Liver (tissue), 9 donors: ENCODE data around the gene CEACAM19. TPM values are rescaled to one million over a fixed set of nuclear protein-coding genes. Genes with fewer than 3 reads are reported as not detected.

Experiments
- DNase-seq: peaks from one replicate; pipeline ENCODE4 v3.0.0-alpha.2; 2017; ENCODE audit warnings: low spot score
- H3K27ac ChIP-seq, 2 donors: one replicate each; pipeline ENCODE4 v1.7.0; 2013; ENCODE audit warnings: inconsistent platforms in 2 of 2, low read length in 2 of 2, control low read depth in 1 of 2, low read depth in 1 of 2, mild to moderate bottlenecking in 1 of 2
- H3K27me3 ChIP-seq, 4 donors: one replicate each; pipeline versions ENCODE4 v1.6.1 to v1.7.0; 2013; ENCODE audit warnings: low read length in 3 of 4, inconsistent platforms in 1 of 4, mild to moderate bottlenecking in 1 of 4, moderate library complexity in 1 of 4; ENCODE audit not compliant: control insufficient read depth in 4 of 4, insufficient read depth in 4 of 4
- H3K36me3 ChIP-seq, 4 donors: one replicate each; pipeline versions ENCODE4 v1.6.1 to v1.7.0; 2013; ENCODE audit warnings: low read length in 3 of 4, mild to moderate bottlenecking in 3 of 4, low read depth in 1 of 4, moderate library complexity in 1 of 4; ENCODE audit not compliant: control insufficient read depth in 4 of 4, insufficient read depth in 3 of 4
- H3K4me1 ChIP-seq, 4 donors: one replicate each; pipeline versions ENCODE4 v1.6.1 to v1.7.0; 2013; ENCODE audit warnings: low read length in 3 of 4, mild to moderate bottlenecking in 3 of 4, moderate library complexity in 1 of 4; ENCODE audit not compliant: control insufficient read depth in 4 of 4, insufficient read depth in 4 of 4
- H3K4me3 ChIP-seq, 3 donors: one replicate each; pipeline versions ENCODE4 v1.6.1 to v1.7.0; 2013; ENCODE audit warnings: low read length in 3 of 3, control low read depth in 1 of 3, low read depth in 1 of 3, mild to moderate bottlenecking in 1 of 3
- H3K9ac ChIP-seq, 2 donors: one replicate each; pipeline ENCODE4 v1.7.0; 2013; ENCODE audit warnings: low read length in 2 of 2, mild to moderate bottlenecking in 2 of 2, moderate library complexity in 2 of 2, control low read depth in 1 of 2, low read depth in 1 of 2
- H3K9me3 ChIP-seq, 4 donors: one replicate each; pipeline versions ENCODE4 v1.6.1 to v1.7.0; 2013; ENCODE audit warnings: low read length in 3 of 4; ENCODE audit not compliant: control insufficient read depth in 4 of 4
- EGR1 ChIP-seq, 2 donors: IDR thresholded peaks; 2 replicates each; pipeline ENCODE4 v1.6.1; 2016 to 2018; ENCODE audit warnings: antibody characterized with exemption in 2 of 2, low read depth in 2 of 2
- FOXA1 ChIP-seq: IDR thresholded peaks from 2 replicates; pipeline ENCODE4 v1.6.1; 2016; ENCODE audit warnings: antibody characterized with exemption
- FOXA2 ChIP-seq: IDR thresholded peaks from 2 replicates; pipeline ENCODE4 v1.6.1; 2016; ENCODE audit warnings: antibody characterized with exemption
- GABPA ChIP-seq, 2 donors: IDR thresholded peaks in 1 of 2; conservative IDR thresholded peaks in 1 of 2; 2 replicates each; pipeline ENCODE4 v1.6.1; 2016; ENCODE audit warnings: antibody characterized with exemption in 2 of 2, mild to moderate bottlenecking in 1 of 2, moderate library complexity in 1 of 2
- HNF4A ChIP-seq, 2 donors: conservative IDR thresholded peaks; 2 replicates each; pipeline ENCODE4 v1.6.1; 2016; ENCODE audit warnings: antibody characterized with exemption in 2 of 2, mild to moderate bottlenecking in 2 of 2
- HNF4G ChIP-seq: IDR thresholded peaks from 2 replicates; pipeline ENCODE4 v1.6.1; 2016; ENCODE audit warnings: antibody characterized with exemption
- JUND ChIP-seq, 2 donors: IDR thresholded peaks; 2 replicates each; pipeline ENCODE4 v1.6.1; 2016; ENCODE audit warnings: antibody characterized with exemption in 2 of 2
- MAX ChIP-seq: IDR thresholded peaks from 2 replicates; pipeline ENCODE4 v1.6.1; 2016; ENCODE audit warnings: antibody characterized with exemption
- NR2F2 ChIP-seq: IDR thresholded peaks from 2 replicates; pipeline ENCODE4 v1.6.1; 2016; ENCODE audit warnings: antibody characterized with exemption
- RAD21 ChIP-seq, 2 donors: IDR thresholded peaks; 2 replicates each; pipeline ENCODE4 v1.6.1; 2016; ENCODE audit warnings: antibody characterized with exemption in 2 of 2, mild to moderate bottlenecking in 2 of 2
- RXRA ChIP-seq, 2 donors: IDR thresholded peaks; 2 replicates each; pipeline ENCODE4 v1.6.1; 2017 to 2018; ENCODE audit warnings: antibody characterized with exemption in 2 of 2, mild to moderate bottlenecking in 1 of 2
- SP1 ChIP-seq: IDR thresholded peaks from 2 replicates; pipeline ENCODE4 v1.6.1; 2018; ENCODE audit warnings: antibody characterized with exemption, mild to moderate bottlenecking
- TAF1 ChIP-seq: conservative IDR thresholded peaks from 2 replicates; pipeline ENCODE4 v1.6.1; 2016; ENCODE audit warnings: antibody characterized with exemption, mild to moderate bottlenecking
- YY1 ChIP-seq: IDR thresholded peaks from 2 replicates; pipeline ENCODE4 v1.6.1; 2016; ENCODE audit warnings: antibody characterized with exemption, mild to moderate bottlenecking
- ZBTB33 ChIP-seq: IDR thresholded peaks from 2 replicates; pipeline ENCODE4 v1.6.1; 2016; ENCODE audit warnings: antibody characterized with exemption
- WGBS: extraction: QIAGEN DNeasy Blood & Tissue Kit; methylation state at CpG from one replicate; pipeline ENCODE4 v1.1.7; 2013; 5-methylcytosine and 5-hydroxymethylcytosine counted together
- polyA plus RNA-seq, 2 donors: library from polyadenylated mRNA; stranded (reverse) in 1 of 2; unstranded in 1 of 2; fragments of 200-250 nt in 1 of 2; fragments of >200 nt in 1 of 2; fragmentation: Nextera tagmentation in 1 of 2; extraction: Ambion mirVana in 1 of 2; gene quantifications; one replicate each; pipeline versions ENCODE4 v1.2.1 to v1.2.3, GENCODE V29; 2013 to 2015
- total RNA-seq, 2 donors: library from RNA; depleted of rRNA; stranded (reverse); fragments of >200 nt; gene quantifications; one replicate each; pipeline ENCODE4 v1.2.3, GENCODE V29; 2014
- TF ChIP-seq, protein P1 (sequence below): IDR thresholded peaks from 2 replicates; pipeline ENCODE4 v1.6.1; 2016; ENCODE audit warnings: antibody characterized with exemption, mild to moderate bottlenecking
- TF ChIP-seq, protein P2 (sequence below): IDR thresholded peaks from 2 replicates; pipeline ENCODE4 v1.6.1; 2016; ENCODE audit warnings: antibody characterized with exemption
- TF ChIP-seq, protein P3 (sequence below): fragments of 150-350 bp; IDR thresholded peaks from 2 replicates; pipeline ENCODE4 v1.5.1; 2017; ENCODE audit warnings: improper control_type of control experiment, low read depth, low read length; ENCODE audit not compliant: missing input control
- donor health status: healthy.
- donor health status: healthy.
- donor health status: healthy.
- donor health status: healthy.
- donor health status: healthy.

Gene CEACAM19
- total and polyA plus RNA-seq, 4 donors, result 0.75 to 2.6 (median 1.3) TPM

- Histone ChIP-seq H3K4me3 (peak overlapping the region in 1 of 3 donors; percentile 6), H3K27ac (peak overlapping the region; percentile 90 to 97), H3K9me3 (no peaks in the 10 kb centered on the region), H3K27me3 (no peaks in the 10 kb centered on the region), H3K36me3 (no peaks in the 10 kb centered on the region), H3K4me1 (peaks cover 9 to 46% (median 35%) of the 10 kb centered on the region in 4 donors), H3K9ac (peak overlapping the region in 1 of 2 donors; percentile 44)
- DNase-seq, result no peak
- 44% methylated on average over 12 of the region's 12 CpGs for WGBS
- TF ChIP-seq JUND (IDR thresholded peaks at IDR 0.05) (peak in 1 of 2 donors; percentile 44), YY1 (peak; percentile 88), FOXA2 (no peak), HNF4A (conservative IDR thresholded peaks at IDR 0.05) (peak; percentile 65 to 78), ZBTB33 (no peak), FOXA1 (no peak), GABPA (IDR thresholded peaks at IDR 0.05 in 1 of 2, conservative IDR thresholded peaks at IDR 0.05 in 1 of 2) (no peak), TAF1 (no peak), SP1 (peak; percentile 78), MAX (peak; percentile 23), HNF4G (peak; percentile 35), EGR1 (IDR thresholded peaks at IDR 0.05; ENCODE audit: low read depth in 2 of 2) (no peak), NR2F2 (peak; percentile 27), RXRA (IDR thresholded peaks at IDR 0.05) (peak; percentile 94 to 98), RAD21 (IDR thresholded peaks at IDR 0.05) (peak; percentile 7 to 51)
- TF ChIP-seq, protein P1, sequence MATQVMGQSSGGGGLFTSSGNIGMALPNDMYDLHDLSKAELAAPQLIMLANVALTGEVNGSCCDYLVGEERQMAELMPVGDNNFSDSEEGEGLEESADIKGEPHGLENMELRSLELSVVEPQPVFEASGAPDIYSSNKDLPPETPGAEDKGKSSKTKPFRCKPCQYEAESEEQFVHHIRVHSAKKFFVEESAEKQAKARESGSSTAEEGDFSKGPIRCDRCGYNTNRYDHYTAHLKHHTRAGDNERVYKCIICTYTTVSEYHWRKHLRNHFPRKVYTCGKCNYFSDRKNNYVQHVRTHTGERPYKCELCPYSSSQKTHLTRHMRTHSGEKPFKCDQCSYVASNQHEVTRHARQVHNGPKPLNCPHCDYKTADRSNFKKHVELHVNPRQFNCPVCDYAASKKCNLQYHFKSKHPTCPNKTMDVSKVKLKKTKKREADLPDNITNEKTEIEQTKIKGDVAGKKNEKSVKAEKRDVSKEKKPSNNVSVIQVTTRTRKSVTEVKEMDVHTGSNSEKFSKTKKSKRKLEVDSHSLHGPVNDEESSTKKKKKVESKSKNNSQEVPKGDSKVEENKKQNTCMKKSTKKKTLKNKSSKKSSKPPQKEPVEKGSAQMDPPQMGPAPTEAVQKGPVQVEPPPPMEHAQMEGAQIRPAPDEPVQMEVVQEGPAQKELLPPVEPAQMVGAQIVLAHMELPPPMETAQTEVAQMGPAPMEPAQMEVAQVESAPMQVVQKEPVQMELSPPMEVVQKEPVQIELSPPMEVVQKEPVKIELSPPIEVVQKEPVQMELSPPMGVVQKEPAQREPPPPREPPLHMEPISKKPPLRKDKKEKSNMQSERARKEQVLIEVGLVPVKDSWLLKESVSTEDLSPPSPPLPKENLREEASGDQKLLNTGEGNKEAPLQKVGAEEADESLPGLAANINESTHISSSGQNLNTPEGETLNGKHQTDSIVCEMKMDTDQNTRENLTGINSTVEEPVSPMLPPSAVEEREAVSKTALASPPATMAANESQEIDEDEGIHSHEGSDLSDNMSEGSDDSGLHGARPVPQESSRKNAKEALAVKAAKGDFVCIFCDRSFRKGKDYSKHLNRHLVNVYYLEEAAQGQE, result peak; percentile 35
- TF ChIP-seq, protein P2, sequence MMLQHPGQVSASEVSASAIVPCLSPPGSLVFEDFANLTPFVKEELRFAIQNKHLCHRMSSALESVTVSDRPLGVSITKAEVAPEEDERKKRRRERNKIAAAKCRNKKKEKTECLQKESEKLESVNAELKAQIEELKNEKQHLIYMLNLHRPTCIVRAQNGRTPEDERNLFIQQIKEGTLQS, result no peak
- TF ChIP-seq, protein P3, sequence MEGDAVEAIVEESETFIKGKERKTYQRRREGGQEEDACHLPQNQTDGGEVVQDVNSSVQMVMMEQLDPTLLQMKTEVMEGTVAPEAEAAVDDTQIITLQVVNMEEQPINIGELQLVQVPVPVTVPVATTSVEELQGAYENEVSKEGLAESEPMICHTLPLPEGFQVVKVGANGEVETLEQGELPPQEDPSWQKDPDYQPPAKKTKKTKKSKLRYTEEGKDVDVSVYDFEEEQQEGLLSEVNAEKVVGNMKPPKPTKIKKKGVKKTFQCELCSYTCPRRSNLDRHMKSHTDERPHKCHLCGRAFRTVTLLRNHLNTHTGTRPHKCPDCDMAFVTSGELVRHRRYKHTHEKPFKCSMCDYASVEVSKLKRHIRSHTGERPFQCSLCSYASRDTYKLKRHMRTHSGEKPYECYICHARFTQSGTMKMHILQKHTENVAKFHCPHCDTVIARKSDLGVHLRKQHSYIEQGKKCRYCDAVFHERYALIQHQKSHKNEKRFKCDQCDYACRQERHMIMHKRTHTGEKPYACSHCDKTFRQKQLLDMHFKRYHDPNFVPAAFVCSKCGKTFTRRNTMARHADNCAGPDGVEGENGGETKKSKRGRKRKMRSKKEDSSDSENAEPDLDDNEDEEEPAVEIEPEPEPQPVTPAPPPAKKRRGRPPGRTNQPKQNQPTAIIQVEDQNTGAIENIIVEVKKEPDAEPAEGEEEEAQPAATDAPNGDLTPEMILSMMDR, result no peak
These were observed 55.2 kb downstream of the CEACAM19 start for GRCh38 chr19:44726465-44726864.
